SIG-M5 treated with dmso at 0.1 percent for 504 hours (cell line): ENCODE data around the gene BTBD7.
"Not testable (repeated sequence)": the region's sequence is repeated elsewhere in the genome, so short reads cannot be mapped to it uniquely, and the experiment has no call there.

Experiments
- DNase-seq: peaks from one replicate; lab custom pipeline; 2025; ENCODE audit not compliant: unreplicated experiment; lab: John Stamatoyannopoulos, UW

Gene BTBD7

GRCh38 chr14:93263416-93263815 is 69.4 kb downstream of the BTBD7 start:
- DNase-seq, result no peak

GRCh38 chr14:93262446-93262845 is 70.4 kb downstream of the BTBD7 start:
- peak; percentile 24 for DNase-seq

- DNase-seq, result no peak
Measured at GRCh38 chr14:93249128-93249831, 83.6 kb downstream of the BTBD7 start.

- no peak for DNase-seq
Measured at GRCh38 chr14:93246534-93246933, 86.3 kb downstream of the BTBD7 start.

GRCh38 chr14:93245764-93246420 is 86.9 kb downstream of the BTBD7 start:
- DNase-seq, result no peak

- DNase-seq, result no peak
Measured at GRCh38 chr14:93240678-93241000, 92.2 kb downstream of the BTBD7 start.

GRCh38 chr14:93239869-93240677 is 92.8 kb downstream of the BTBD7 start:
- no peak for DNase-seq

GRCh38 chr14:93234798-93235197 is 98.0 kb downstream of the BTBD7 start:
- DNase-seq, result no peak

- not testable (repeated sequence) for DNase-seq
Measured at GRCh38 chr14:93233078-93233477, 99.8 kb downstream of the BTBD7 start.

- DNase-seq, result no peak
Measured at GRCh38 chr14:93232159-93232558, 100.7 kb downstream of the BTBD7 start.

- DNase-seq, result no peak
Measured at GRCh38 chr14:93231129-93231979, 101.5 kb downstream of the BTBD7 start.

GRCh38 chr14:93230539-93230938 is 102.3 kb downstream of the BTBD7 start:
- DNase-seq, result no peak

- no peak for DNase-seq
Measured at GRCh38 chr14:93228550-93228949, 104.3 kb downstream of the BTBD7 start.

- no peak for DNase-seq
Measured at GRCh38 chr14:93223565-93223964, 109.3 kb downstream of the BTBD7 start.

GRCh38 chr14:93220509-93220908 is 112.3 kb downstream of the BTBD7 start:
- DNase-seq, result no peak

- peak; percentile 68 for DNase-seq
Measured at GRCh38 chr14:93219103-93219726, 113.6 kb downstream of the BTBD7 start.

GRCh38 chr14:93214598-93214997 is 118.2 kb downstream of the BTBD7 start:
- DNase-seq, result no peak

- DNase-seq, result no peak
Measured at GRCh38 chr14:93212432-93212831, 120.4 kb downstream of the BTBD7 start.

- peak; percentile 57 for DNase-seq
Measured at GRCh38 chr14:93207468-93208308, 125.1 kb downstream of the BTBD7 start.
